Activated effector memory CD4-positive, alpha-beta T cell treated with Interleukin-2 at 50 U/mL for 16 hours (primary cell): ENCODE measurements around the gene CTNND2.

Source experiments
- DNase-seq: peaks from one replicate; pipeline ENCODE4 v3.0.0-alpha.2; 2020

The CTNND2 gene

DNA sequence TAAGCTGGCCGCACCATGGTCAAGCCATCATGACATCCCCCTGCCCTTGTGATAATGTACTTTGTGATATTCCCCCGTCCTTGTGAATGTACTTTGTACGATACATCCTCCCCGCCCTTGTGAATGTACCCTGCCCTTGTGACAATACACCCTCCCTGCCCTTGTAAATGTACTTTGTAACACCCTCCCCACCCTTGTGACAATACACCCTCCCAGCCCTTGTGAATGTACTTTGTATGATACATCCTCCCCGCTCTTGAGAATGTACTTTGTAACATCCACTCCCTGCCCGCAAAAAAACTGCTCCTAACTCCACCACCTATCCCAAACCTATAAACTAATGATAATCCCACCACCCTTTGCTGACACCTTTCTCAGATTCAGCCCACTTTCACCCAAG is 313.8 kb downstream of the CTNND2 start:
- no peak for DNase-seq

- DNase-seq: no peak
Observed at GRCh38 chr5:11588803-11589202, 315.4 kb downstream of the CTNND2 start.

DNA sequence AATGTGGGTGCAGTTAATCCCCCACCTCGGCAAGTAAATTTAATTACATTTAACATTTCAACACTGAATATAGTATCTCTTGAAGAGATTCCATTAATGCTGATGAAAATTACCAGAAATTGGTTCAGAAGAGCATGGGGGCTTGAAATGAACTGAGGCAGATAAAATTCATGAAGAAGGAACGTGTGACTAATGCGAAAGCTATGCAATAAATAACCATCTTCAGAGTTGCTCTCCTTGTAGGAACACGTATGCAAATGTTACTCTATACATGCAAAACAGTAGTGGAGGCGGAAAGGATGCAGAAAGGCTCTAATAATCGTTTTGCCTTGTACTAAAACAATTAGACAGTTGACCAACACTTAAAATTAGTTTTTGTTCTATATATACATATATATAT is 320.2 kb downstream of the CTNND2 start:
- DNase-seq: no peak

DNA sequence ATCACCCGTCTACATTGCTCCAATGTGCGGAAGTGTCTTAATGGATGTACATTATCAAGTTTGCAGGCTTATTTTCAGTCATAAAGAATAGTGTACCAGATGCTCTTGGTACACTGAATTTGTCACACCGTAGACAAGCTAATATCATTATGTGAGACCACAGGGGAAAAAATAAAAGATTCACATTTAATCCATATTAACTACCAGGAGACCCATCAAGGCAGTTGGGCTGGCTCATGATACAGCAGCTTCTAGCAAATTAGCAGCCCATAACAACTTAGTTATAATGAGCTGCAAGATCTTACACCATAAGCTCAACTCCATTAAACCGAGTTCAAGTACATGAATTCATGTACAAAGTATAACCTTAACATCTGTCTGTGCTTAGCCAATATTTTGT is 324.9 kb downstream of the CTNND2 start:
- no peak for DNase-seq

DNA sequence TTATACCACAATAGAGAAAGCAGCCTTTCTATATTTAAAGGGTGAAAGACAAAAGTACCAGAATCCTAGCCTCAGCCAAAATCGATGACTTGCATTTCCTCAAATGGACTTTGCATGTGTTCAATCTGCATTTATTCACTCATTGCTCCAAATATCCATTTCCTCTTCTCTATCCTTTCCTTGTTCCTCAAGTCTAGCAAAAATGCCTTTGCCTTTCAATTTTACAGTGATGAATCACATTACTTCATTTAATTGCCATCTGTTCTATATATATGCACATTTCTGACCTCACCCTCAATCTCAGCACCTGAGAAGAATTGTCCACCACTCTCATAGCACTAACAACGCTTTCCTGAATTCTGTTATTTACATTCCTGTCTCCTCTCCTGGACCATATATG is 329.5 kb downstream of the CTNND2 start:
- no peak for DNase-seq

DNA sequence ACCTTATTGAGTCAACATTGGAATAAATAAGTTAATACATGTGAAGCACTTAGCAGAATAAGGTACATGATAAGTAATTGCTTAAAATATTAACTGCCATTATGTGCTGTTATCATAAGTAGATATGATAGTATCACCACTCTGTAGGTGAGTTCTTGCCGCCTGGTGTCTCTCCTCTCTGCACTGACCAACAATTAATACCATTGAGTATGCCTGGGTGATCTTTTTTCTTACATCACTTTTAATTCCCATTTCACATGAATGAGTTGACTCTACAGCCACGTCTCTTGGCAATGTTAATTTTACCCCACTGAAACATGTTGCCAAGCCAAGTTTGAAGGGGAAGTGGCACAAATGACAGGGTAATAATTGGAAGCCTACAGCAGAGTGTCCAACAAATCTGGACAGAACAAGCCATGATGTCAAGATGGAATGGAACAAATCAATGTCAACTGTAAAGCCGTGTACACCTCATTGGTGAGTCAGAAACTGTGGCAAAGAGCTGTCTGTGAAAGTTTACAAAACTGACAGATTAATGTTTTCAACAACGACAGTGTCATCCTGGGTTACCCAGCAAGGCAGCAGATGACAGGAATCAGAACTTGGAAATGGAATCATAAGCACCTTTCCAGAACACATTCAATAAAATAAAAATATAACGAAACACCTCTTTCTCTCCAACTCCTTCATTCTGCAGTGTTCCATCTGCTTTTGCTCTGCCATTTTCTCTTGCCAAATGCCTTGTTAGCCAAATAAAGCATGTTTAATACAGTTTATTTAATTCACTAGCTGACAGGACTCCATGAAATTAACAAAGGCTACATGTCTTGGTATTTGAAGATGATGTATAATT is 330.9 kb downstream of the CTNND2 start:
- no peak for DNase-seq

DNA sequence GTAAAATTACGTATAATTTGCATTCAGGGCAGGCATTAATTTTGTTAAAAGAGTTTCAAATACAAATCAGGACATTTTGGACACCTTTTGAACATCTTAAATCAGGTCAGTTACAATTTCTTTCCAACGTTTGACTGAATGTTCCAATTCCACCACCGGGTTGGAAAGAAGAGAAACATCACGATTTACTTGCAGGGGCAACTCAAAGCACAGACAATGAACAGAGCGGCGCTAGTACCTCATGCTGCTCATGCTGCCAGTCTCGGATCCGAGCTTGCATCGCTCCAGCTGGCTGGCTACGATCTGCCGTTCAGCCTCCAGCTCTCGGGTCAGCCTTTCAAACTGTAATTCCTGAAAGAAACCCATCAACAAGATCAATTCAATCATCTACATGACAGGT is 339.5 kb downstream of the CTNND2 start:
- no peak for DNase-seq

- no peak for DNase-seq
Observed at GRCh38 chr5:11563822-11564221, 340.4 kb downstream of the CTNND2 start.

- no peak for DNase-seq
Observed at GRCh38 chr5:11560915-11561697, 343.1 kb downstream of the CTNND2 start.

GRCh38 chr5:11557063-11557462 is 347.2 kb downstream of the CTNND2 start:
- no peak for DNase-seq

DNA sequence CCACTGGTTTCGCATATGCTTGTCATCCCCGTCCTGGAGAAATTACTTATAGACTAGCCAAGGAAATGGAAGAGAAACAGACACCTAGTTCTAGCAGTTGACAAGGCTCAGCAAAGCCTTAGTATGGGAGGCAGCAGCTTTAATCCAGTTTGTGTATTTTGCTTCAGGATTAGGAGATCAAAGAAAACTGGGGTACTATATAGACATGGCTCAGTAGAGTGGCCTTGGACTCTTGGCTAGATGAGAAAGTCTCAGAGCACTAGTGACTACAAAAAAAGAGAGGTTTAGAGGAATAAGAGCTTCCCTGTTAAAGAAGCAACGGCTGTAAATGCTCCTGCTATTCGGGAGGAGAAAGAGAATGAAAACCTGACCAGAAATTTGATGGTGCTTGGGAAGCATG is 349.1 kb downstream of the CTNND2 start:
- DNase-seq: no peak

DNA sequence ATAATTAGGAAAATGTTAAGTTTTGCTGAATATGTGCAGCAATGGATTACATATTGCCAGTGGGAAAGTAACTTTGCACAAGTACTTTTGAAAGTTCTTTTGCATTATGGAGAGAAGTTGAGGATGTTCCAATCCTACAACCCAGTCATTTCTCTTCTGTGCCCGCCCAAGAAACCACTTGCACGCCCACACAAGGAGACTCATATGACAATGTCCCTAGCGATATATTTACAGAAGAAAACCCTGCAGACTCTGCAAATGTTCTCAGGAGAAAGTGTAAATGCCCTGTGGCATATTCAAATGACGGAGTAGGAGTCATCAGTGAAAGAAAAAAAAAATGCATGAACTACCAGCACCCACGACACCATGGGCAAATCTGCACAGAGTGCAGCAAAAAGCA is 356.5 kb downstream of the CTNND2 start:
- no peak for DNase-seq

DNA sequence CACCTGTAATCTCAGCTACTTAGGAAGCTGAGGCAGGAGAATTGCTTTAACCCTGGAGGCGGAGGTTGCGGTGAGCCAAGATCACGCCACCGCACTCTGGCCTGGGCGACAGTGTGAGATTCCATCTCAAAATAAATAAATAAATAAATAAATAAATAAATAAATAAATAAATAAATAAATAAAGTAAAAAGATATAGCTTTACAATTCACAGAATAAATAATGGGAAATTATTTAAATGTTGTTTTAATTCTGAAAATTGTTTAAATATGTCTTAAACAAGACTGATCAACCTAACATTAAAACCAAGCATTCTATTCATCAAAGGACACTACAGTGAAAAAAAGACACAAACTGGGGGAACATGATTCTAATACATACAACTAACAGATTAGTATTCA is 357.1 kb downstream of the CTNND2 start:
- DNase-seq: no peak

GRCh38 chr5:11540112-11540511 is 364.1 kb downstream of the CTNND2 start:
- DNase-seq: no peak

DNA sequence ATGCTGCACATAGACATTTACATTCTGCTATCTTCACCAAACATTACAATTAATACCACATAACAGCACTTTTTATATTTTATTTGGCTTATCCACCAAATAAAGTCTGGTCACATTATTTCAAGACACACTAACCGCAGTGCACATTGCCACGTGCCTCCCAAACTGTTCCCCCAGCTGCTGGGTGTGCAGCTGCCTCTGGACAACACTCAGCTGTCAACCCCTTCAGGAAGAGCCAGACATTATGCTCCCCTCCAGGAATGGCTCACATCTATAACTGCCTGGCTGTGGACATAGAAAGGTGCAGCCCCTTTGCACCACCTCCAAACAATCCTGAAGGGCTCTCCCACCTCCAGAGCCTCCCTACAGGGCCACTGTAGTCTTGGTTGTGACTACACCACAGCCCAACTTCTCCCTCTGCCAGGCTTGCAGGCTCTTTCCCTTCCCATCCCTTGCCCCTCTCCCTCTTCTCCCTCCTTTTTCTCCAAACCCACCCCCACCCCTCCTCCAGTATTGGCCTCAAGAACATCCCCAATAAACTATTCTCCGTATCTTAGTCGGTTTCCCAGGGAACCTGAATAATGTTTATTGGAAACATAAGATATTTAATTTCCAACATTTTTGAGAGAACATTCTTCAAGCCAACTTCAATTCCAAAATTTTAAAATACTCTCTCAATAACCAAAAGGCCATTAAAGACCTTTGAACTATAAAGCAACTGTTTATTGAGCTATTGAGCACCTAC is 372.3 kb downstream of the CTNND2 start:
- DNase-seq: no peak

DNA sequence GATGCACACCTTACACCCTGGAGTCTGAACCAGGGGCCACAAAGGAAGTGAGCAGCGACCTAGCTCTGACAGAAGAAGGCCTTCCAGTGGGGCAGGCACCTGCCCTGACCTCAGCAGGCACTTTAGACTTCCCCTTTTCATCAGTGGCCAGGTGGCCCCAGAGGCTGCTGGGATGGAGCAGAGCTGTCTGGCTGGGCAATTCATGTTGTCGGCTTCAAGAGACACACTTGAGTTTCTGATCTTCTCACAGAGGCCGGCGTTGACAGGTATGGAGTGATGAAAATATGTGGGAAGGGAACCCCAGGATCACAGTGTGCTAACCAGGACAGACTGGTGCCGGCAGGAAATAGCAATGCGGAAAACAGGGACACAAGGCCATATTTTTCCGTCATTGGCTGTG is 375.5 kb downstream of the CTNND2 start:
- DNase-seq: no peak

DNA sequence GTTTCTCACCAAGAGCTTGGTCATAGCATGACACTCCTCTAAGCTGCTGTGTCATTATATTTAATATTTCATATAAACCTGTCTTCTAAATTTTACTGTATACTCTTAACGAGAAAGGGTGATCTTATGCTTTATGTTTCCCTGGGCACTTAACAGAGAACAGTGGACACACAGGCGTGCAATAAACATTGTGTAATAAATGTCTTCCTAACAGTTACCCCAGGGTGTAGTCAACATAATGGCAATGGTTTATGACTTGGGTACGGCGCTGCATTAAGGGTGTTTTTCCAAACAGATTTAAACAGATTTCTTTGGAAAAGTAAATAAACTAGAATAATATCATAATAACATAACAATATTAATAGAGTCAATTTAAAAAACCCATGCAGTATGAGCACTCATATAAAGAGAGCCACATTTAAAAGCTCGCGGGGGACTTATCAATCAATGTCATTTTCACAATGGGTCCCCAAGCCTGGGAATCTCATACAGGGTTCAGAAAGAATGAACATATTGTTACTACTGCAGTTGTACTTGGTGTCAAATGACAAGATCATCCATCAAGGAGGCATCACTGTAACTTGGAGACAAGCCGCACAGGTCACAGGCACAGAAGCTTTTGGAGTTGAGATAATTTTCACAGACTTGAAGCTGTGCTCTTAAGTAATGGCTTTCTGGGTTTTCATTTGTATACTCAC is 376.4 kb downstream of the CTNND2 start:
- DNase-seq: no peak

- DNase-seq: no peak
Observed at GRCh38 chr5:11525020-11525419, 379.2 kb downstream of the CTNND2 start.

- DNase-seq: no peak
Observed at GRCh38 chr5:11524188-11524587, 380.1 kb downstream of the CTNND2 start.

DNA sequence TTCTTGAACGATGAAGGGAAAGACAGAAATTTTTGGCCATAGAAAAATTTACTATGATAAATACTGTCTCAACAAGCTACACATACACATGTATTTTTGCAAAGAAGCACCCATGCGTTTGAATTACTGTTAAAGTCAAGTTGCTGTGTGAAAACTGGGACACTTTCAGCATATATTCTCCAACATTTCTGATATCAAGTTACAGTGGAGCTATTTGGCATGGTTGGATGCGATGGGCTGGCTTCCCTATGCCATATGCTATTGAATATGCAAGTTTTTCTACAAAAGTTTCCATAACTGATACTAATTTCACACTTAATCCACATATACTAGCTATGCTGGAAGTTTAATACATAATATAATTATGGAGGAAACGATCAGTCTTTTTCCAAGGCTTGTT is 381.4 kb downstream of the CTNND2 start:
- no peak for DNase-seq

- DNase-seq: no peak
Observed at GRCh38 chr5:11520241-11520930, 383.9 kb downstream of the CTNND2 start.

DNA sequence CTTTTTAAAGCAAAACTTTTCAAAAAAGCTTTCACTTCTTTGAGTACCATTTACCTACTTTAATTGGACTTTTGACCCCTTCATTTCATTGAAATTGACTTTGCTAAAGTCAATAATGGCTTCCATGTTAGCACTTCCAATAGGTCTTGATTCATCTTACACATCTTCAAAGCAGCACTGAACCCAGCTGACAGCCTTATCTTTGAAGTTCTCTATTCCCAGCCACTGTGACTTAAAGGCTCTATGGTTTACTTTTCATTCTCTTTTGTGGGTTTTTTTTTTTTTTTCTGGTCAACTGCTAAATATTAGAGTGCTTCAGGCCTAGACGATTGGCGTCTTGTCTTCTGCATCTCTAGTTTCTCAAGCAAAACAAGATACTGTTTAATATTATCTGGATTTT is 385.0 kb downstream of the CTNND2 start:
- DNase-seq: no peak
